ENCODE data around the gene FAM167B. TPM values are rescaled to one million over a fixed set of nuclear protein-coding genes. Genes with fewer than 3 reads are reported as not detected.

FAM167B gene
- total and polyA plus RNA-seq, 8 donors, result 3.7 to 16.8 (median 4.8) TPM

DNA sequence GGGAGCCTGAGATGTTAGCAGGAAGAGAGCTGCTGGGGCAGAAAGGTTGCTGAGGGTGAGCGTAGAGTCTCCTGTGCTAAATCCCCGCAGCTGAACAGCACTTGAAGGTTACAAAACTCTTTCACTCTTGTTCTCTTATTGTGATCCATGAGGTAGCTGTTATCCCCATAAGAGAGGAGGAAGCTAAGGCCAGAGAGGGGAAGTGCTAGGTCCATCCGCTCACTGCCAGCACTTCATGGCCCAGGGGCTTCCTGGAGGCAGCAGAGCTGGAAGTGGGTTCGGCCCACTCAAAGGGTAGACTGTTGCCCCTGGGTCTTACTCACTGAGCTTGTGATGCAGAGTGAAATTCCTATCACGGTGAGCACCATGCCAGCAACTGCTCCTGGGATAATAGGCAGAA, 30.5 kb upstream of the FAM167B start:
- DNase-seq (no peak), ATAC-seq (no peak)
- H3K27ac ChIP-seq, result peak overlapping the region in 1 of 2 donors; percentile 45
- peaks cover 10 to 22% of the 10 kb centered on the region in 2 donors for H3K4me1 ChIP-seq
- no peaks in the 10 kb centered on the region for H3K27me3 ChIP-seq
- H3K9me3 ChIP-seq, result no peaks in the 10 kb centered on the region
- TF ChIP-seq, protein P1, sequence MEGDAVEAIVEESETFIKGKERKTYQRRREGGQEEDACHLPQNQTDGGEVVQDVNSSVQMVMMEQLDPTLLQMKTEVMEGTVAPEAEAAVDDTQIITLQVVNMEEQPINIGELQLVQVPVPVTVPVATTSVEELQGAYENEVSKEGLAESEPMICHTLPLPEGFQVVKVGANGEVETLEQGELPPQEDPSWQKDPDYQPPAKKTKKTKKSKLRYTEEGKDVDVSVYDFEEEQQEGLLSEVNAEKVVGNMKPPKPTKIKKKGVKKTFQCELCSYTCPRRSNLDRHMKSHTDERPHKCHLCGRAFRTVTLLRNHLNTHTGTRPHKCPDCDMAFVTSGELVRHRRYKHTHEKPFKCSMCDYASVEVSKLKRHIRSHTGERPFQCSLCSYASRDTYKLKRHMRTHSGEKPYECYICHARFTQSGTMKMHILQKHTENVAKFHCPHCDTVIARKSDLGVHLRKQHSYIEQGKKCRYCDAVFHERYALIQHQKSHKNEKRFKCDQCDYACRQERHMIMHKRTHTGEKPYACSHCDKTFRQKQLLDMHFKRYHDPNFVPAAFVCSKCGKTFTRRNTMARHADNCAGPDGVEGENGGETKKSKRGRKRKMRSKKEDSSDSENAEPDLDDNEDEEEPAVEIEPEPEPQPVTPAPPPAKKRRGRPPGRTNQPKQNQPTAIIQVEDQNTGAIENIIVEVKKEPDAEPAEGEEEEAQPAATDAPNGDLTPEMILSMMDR (IDR thresholded peaks at IDR 0.05), result no peak
- intact Hi-C loops (cut with DNase I), result no loop called here
- H3K4me3 ChIP-seq, result no peak overlapping the region
- H3K36me3 ChIP-seq, result peaks cover 0 to 53% of the 10 kb centered on the region in 2 donors

DNA sequence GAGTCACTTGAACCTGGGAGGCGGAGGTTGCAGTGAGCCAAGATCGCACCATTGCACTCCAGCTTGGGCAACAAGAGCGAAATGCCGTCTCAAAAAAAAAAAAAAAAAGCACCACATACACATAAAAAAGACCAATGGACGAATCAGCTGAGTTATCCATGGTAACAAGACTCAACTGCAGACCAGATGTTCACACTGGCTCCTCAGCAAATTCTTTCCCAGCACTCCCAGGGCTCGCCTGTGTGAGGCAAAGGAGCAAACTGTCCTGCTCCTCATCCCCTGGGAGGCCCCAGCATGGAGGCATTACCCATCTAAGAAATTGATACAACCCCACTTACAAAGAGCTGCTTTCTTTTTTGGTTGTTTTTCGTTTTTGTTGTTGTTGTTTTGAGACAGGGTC, 28.0 kb upstream of the FAM167B start:
- Histone ChIP-seq H3K9me3 (no peaks in the 10 kb centered on the region), H3K4me1 (peaks cover 22 to 35% of the 10 kb centered on the region in 2 donors), H3K27ac (no peak overlapping the region), H3K36me3 (peaks cover 0 to 51% of the 10 kb centered on the region in 2 donors), H3K4me3 (no peak overlapping the region), H3K27me3 (no peaks in the 10 kb centered on the region)
- intact Hi-C loops (cut with DNase I), result no loop called here
- ATAC-seq, result no peak
- TF ChIP-seq, protein P1 (IDR thresholded peaks at IDR 0.05), result no peak
- DNase-seq, result no peak

DNA sequence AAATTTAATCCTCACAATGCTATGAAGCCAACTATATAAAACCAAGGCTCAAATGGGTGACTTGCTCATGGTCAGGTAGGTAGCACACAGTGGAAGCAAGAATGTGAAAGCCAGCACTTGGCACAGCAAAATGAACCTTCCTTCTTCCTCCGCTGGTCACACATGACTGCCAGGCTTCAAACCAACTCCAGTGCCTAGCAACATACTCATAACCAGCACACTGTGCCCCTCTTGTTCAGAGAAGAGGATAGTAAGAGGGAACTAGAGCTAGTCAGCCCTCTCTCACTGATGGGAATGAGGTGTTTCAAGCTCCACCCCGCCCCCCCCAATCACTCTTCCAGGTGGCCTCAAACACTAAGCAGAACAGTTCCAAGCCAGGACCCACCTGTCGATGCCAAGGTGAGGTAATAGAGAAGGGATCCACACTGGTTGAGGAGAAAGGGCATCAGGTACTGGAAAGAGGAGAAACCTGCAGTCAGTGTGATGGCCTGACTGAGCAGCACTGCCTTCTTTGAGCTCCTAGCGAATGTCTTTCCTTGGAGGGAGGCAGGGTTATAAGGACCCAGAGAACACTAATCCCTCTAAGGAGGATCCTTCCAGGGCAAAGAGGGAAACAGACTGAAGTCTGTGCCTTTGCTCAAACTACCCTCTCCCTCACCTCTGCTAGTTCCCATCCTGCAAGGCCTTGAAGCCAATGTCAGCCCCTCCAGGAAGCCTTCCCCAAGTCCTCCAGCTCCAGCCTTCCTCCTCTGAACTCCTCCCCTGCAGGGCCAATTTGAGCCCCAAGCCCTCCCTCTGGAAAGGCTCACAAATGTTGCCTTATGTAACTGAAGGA, 26.1 kb upstream of the FAM167B start:
- intact Hi-C loops (cut with DNase I), result no loop called here
- H3K36me3 ChIP-seq, result peaks cover 0 to 51% of the 10 kb centered on the region in 2 donors
- TF ChIP-seq, protein P1 (IDR thresholded peaks at IDR 0.05), result no peak

DNA sequence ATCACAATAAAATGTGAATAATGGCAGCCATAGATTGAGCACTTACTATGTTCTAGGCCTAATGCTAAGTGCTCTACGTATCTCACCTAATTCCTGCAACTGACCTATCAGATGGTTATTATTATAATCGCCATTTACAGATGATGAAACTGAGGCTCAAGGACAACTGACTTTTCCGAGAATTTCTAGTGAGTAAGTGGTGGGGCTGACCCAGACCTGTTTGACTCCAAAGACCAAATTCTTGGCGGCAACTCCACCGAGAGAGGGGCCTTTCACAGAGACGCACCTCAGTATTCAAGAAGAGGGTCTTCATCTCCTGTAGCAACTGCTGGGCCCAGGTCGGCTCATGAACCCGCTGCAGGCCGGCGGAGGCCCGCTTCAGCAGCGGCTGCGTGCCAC, 25.4 kb upstream of the FAM167B start:
- Histone ChIP-seq H3K4me1 (peaks cover 22 to 28% of the 10 kb centered on the region in 2 donors), H3K4me3 (peak overlapping the region; percentile 64 to 93), H3K27me3 (no peaks in the 10 kb centered on the region), H3K9me3 (no peaks in the 10 kb centered on the region), H3K27ac (peak overlapping the region; percentile 75 to 87), H3K36me3 (peaks cover 0 to 51% of the 10 kb centered on the region in 2 donors)
- ATAC-seq, result no peak
- TF ChIP-seq, protein P1 (IDR thresholded peaks at IDR 0.05), result no peak
- DNase-seq, result no peak
- intact Hi-C loops (cut with DNase I), result no loop called here

More for the DNA sequence above, 26.1 kb upstream of the FAM167B start:
- ATAC-seq (no peak), DNase-seq (no peak)
- H3K27ac ChIP-seq, result peak overlapping the region in 1 of 2 donors; percentile 87
- H3K4me3 ChIP-seq, result peak overlapping the region; percentile 64 to 93
- no peaks in the 10 kb centered on the region for H3K9me3 ChIP-seq
- H3K4me1 ChIP-seq, result peaks cover 22 to 31% of the 10 kb centered on the region in 2 donors
- no peaks in the 10 kb centered on the region for H3K27me3 ChIP-seq

DNA sequence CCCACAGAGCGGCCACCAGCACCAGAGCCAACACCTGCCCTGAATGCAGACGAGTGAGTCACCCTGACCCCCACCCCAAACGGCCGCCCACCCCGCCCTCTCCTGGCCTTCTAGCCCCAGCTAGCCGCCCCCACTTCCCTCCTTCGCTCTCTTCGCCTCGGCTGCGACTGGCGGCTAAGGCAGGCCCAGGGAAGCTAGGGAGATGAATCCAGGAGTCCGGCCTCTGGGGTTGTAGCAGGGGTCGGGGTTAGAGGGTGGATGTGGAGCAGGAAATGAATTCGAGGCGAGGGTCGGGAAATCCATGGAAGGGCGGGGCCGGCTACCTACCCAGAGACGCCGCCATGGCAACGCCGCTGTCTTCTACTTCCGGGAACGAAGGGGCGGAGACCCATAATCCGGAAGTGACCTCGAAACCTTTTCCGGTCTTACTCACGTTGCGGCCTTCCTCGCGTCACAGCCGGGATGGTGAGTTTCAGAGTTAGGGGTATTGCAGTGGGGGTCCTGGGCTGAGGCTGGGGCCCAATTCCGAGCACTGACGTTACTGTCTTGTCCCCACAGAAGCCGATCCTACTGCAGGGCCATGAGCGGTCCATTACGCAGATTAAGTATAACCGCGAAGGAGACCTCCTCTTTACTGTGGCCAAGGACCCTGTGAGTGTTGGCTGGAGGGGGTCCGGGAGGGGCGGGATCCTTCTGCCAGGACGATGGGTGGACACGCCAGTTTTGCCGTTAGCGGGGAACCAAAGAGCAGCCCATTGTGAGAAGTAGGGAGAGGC, 24.9 kb upstream of the FAM167B start, which contains the start of the genes EIF3I and TMEM234:
Gene EIF3I (plus strand): TSS at position 428 of the 776 bp plus-strand sequence. CDS start 35 bp downstream, at position 463.
Gene TMEM234 (minus strand): TSS at position 374 of the 776 bp plus-strand sequence. CDS start 31 bp downstream, at position 343.
- ATAC-seq, result peak; percentile 98
- intact Hi-C loops (cut with DNase I), result no loop called here
- Histone ChIP-seq H3K27ac (peak within 1 kb of the TSS; percentile 75 to 87), H3K4me1 (peaks cover 22 to 28% of the 10 kb centered on the region in 2 donors), H3K27me3 (no peaks in the 10 kb centered on the region), H3K4me3 (peak within 1 kb of the TSS; percentile 64 to 93), H3K9me3 (no peaks in the 10 kb centered on the region), H3K36me3 (peaks cover 0 to 51% of the 10 kb centered on the region in 2 donors)
- peak; percentile 92 to 95 (median 94) for DNase-seq
- TF ChIP-seq, protein P1 (IDR thresholded peaks at IDR 0.05), result no peak

Measured in left lung (tissue), 10 donors.